ENCODE measurements around the gene DMWD. TPM values are rescaled to one million over a fixed set of nuclear protein-coding genes. Genes with fewer than 3 reads are reported as not detected.

Gene DMWD
- total RNA-seq, 1 donor from 2014 or later, result 29.9 TPM

DNA sequence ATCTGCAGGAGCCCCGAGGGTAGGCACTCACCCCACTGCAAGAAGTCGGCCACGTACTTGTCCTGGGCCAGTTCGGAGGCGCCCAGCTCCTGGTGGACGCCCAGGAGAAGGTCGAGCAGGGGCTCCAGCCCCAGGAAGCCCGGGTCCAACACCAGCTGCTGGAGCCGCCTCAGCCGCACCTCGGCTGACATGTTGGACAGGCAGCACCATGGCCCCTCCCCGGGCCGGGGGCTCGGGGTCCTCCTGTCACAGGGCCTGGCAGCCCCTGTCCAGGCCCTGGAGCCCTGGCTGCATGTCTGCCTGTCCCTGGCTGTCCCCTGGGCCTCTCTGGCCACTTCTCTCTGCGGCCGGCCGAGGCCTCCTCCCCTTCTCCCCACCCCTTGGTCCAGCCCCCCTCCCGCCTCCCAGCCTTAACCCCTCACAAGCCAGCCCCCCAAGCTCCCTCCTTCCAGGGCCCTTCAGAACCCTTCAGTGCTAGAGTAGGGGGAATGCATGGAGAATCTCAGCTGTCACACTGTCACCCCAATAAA, 10.4 kb downstream of the DMWD start, which contains the start of gene DMPK:
Gene DMPK, minus strand, starts transcription at position 329 of the 530 bp plus-strand sequence. Its CDS starts 138 bp downstream, at position 191.
- DNase-seq (ENCODE audit: low read depth), result no peak
- TF ChIP-seq, protein P1, sequence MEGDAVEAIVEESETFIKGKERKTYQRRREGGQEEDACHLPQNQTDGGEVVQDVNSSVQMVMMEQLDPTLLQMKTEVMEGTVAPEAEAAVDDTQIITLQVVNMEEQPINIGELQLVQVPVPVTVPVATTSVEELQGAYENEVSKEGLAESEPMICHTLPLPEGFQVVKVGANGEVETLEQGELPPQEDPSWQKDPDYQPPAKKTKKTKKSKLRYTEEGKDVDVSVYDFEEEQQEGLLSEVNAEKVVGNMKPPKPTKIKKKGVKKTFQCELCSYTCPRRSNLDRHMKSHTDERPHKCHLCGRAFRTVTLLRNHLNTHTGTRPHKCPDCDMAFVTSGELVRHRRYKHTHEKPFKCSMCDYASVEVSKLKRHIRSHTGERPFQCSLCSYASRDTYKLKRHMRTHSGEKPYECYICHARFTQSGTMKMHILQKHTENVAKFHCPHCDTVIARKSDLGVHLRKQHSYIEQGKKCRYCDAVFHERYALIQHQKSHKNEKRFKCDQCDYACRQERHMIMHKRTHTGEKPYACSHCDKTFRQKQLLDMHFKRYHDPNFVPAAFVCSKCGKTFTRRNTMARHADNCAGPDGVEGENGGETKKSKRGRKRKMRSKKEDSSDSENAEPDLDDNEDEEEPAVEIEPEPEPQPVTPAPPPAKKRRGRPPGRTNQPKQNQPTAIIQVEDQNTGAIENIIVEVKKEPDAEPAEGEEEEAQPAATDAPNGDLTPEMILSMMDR (IDR thresholded peaks at IDR 0.05; ENCODE audit: insufficient read depth, low read length, poor library complexity, severe bottlenecking), result no peak
- Histone ChIP-seq H3K36me3 (ENCODE audit: control insufficient read depth, insufficient read depth, low read length) (peaks cover 2% of the 10 kb centered on the region), H3K4me3 (ENCODE audit: low read depth, low read length) (no peak within 1 kb of the TSS), H3K27me3 (ENCODE audit: control insufficient read depth, insufficient read depth, low read length) (no peaks in the 10 kb centered on the region)

DNA sequence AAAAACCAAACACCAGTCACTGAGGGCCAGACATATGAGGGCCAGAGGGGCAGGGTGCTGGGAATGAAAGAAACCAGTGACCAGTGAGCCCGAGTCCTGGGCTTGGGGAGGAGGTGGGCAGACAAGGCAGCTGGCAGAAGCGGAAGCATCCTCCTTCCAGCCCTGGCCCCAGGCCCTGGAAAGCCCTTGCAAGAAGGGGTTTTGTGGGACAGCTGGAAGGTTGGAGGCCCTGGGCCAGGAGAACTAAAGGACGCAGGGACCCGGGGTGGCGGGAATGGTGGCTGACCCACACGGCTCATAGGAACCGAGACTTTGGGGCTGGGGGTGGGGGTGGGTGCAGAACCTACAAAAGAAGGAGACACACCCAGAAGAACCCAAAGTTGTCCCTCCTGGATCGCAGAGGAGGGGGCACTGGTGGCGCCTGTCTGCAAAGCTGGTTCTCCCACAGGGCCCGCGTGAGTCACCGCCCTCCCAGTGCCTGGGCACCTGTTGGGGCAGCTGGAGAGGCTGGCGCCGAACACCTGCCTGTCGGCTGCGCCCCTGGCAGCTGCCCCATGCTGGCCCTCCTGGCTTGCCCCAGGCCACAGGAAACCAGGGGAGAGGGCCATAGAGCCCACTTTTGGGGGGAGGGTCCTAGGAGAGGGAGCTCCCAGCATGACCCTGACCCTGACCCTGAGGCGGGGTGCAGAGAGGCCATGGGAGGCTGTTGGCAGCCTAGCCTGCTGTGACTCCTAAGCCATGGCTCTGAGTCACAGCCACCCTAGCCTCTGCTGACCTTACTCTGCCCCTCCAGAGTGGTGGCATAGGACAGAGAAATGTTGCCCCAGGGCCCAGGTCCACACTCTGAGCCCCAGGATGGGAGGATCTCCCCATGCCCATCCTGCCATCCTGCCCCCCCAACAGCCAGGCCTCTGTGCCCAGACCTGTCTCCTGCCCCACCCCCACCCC, 11.2 kb downstream of the DMWD start:
- Histone ChIP-seq H3K36me3 (ENCODE audit: control insufficient read depth, insufficient read depth, low read length) (peaks cover 6% of the 10 kb centered on the region), H3K27me3 (ENCODE audit: control insufficient read depth, insufficient read depth, low read length) (no peaks in the 10 kb centered on the region), H3K4me3 (ENCODE audit: low read depth, low read length) (no peak overlapping the region)
- TF ChIP-seq, protein P1 (IDR thresholded peaks at IDR 0.05; ENCODE audit: insufficient read depth, low read length, poor library complexity, severe bottlenecking), result no peak
- no peak for DNase-seq (ENCODE audit: low read depth)

DNA sequence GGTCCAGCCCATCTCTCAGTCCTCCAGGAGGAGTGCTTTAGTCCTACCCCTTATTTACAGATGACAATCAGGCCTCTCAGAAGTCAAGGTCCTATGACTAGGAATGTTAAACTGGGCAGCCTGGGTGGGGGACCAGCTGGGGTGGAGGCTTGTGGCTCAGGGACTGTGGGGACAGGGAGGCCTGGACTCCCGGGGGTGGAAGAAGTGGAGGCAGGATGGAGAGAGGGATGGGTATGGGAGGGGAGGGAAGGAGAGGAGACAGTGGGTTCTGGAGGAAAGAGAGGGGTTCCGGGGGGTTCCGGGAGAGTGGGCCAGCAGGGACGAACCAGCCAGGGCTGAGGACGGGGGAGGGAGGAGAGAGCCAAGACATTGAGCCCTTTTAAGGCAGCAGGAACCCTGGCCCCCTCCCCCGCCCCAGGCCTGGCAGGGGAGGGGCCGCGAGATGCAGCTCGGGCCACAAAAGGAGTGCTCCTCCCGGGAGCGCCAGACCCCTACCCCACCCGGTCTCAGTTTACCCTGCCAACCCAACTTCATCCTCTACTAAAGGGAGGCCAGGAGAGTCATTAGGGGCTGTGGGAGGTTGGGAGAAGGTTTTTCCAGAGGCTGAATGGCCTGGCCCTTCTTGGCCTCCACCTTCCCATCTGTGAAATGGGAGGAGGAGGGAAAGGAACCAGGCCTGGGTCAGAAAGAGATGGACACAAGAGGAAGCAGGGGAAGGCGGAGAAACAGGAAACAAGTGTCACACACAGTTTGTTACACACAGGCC, 12.0 kb downstream of the DMWD start:
- TF ChIP-seq, protein P1 (IDR thresholded peaks at IDR 0.05; ENCODE audit: insufficient read depth, low read length, poor library complexity, severe bottlenecking), result no peak
- Histone ChIP-seq H3K27me3 (ENCODE audit: control insufficient read depth, insufficient read depth, low read length) (no peaks in the 10 kb centered on the region), H3K4me3 (ENCODE audit: low read depth, low read length) (no peak overlapping the region), H3K36me3 (ENCODE audit: control insufficient read depth, insufficient read depth, low read length) (peaks cover 6% of the 10 kb centered on the region)
- no peak for DNase-seq (ENCODE audit: low read depth)

DNA sequence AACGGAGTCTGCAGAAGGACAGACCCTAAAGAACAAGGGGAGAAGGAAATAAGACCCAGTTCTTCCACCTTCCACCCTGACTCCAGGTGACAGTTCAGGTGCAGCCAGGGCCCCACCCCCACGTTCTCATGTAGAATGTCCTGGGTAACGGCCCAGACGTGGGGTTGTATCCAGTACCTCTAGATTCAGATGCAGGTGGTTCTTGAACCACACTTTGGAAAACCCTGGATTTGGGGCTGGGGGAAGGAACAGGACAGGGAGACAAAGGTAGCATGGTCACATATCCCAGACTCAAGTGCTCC, 12.5 kb downstream of the DMWD start:
- Histone ChIP-seq H3K27me3 (ENCODE audit: control insufficient read depth, insufficient read depth, low read length) (no peaks in the 10 kb centered on the region), H3K4me3 (ENCODE audit: low read depth, low read length) (no peak overlapping the region), H3K36me3 (ENCODE audit: control insufficient read depth, insufficient read depth, low read length) (peaks cover 6% of the 10 kb centered on the region)
- no peak for DNase-seq (ENCODE audit: low read depth)
- TF ChIP-seq, protein P1 (IDR thresholded peaks at IDR 0.05; ENCODE audit: insufficient read depth, low read length, poor library complexity, severe bottlenecking), result no peak

DNA sequence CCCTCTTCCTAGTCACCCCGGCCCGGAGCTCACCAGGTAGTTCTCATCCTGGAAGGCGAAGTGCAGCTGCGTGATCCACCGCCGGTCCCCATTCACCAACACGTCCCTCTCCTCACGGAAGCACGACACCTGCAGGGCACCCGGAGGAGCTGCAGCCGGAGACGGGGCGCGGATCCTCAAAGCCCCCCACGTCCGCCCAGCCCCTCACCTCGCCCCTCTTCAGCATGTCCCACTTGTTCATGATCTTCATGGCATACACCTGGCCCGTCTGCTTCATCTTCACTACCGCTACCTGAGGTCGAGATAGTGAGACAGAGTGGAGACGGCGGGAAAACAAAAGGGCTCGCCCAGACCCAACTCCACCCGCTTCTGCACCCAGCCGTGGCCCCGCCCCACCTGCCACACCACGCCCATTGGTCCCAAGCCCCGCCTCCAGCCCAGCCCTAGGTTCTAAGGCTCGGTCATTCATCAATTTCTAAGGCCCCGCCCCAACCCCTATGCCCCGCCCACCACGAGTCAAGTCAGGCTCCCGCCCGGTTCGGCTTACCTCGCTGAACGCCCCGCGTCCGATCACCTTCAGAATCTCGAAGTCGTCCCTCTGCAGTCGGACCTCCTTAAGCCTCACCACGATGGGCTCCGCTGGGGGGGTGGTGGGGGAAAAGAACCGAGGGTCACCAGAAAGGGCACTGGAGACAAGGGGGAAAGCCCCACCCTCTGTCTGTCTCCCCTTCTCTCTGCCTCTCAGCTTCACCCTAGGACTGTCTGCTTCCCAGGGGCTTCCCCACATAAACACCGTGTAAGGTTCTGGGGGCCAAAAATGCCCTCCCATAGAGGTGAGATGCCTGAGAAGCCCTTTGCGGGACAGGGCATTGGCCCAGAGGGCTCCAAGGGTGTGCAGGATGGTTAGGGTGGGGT, 13.2 kb downstream of the DMWD start:
- Histone ChIP-seq H3K27me3 (ENCODE audit: control insufficient read depth, insufficient read depth, low read length) (no peaks in the 10 kb centered on the region), H3K4me3 (ENCODE audit: low read depth, low read length) (peak overlapping the region; percentile 37), H3K36me3 (ENCODE audit: control insufficient read depth, insufficient read depth, low read length) (peaks cover 6% of the 10 kb centered on the region)
- DNase-seq (ENCODE audit: low read depth), result no peak
- TF ChIP-seq, protein P1 (IDR thresholded peaks at IDR 0.05; ENCODE audit: insufficient read depth, low read length, poor library complexity, severe bottlenecking), result peak; percentile 86
